Measurements from ENCODE around the gene ALOXE3.
"Not testable (repeated sequence)": the region's sequence is repeated elsewhere in the genome, so short reads cannot be mapped to it uniquely, and the experiment has no call there.

The ALOXE3 gene

DNA sequence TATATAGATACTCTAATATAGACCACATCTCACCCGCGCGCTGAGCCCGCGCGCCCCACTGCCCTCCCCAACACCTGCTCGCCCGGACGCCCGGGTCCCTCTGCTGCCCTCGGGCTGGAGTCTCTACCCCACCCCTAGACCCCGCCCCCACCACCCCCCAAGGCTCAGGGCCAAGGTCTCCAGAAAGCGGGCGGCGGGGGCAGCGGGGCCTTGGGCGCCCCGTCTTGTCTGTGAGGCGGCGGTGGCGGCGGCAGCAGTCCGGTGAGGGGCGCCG, 3.0 kb upstream of the ALOXE3 start:
- DNase-seq = no peak

DNA sequence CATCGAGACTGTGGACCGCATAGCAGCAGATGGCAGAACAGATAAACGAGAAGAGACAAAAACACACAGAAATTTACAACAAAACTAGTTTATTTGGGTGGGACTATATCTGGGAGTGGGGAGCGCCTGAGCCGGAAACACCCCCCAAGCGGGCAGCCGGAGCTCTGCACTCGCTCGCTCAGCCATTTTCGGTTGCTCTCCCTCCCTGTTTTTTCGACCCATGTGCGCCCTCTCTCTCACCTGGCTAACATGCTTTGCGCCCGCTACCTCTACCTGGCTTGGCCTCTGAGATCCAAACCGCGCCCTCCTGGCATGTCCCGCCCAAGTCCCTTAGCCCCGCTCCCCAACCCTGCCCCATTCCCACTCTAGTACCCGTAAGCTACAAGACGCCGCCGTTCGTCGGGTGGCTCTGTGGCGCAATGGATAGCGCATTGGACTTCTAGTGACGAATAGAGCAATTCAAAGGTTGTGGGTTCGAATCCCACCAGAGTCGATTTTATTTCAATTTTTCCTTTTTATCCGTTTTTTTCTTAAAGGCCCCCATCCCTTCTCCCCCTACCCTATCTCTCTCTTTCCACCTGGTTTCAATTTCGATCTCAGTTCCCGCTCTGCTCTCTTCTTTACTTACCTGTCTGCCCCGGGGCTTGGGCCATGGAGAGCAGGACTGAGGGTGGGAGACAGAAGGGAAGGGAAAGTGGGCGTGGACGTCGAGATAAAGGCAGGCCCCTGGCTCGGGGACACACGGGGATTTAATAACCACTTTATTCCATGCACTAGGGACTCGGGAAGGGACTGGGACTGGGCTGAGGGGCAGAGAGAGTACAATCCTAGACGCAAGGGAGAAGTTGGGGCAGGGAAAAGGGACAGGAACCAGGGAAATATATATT, 2.4 kb upstream of the ALOXE3 start:
- peak; percentile 55 for DNase-seq

DNA sequence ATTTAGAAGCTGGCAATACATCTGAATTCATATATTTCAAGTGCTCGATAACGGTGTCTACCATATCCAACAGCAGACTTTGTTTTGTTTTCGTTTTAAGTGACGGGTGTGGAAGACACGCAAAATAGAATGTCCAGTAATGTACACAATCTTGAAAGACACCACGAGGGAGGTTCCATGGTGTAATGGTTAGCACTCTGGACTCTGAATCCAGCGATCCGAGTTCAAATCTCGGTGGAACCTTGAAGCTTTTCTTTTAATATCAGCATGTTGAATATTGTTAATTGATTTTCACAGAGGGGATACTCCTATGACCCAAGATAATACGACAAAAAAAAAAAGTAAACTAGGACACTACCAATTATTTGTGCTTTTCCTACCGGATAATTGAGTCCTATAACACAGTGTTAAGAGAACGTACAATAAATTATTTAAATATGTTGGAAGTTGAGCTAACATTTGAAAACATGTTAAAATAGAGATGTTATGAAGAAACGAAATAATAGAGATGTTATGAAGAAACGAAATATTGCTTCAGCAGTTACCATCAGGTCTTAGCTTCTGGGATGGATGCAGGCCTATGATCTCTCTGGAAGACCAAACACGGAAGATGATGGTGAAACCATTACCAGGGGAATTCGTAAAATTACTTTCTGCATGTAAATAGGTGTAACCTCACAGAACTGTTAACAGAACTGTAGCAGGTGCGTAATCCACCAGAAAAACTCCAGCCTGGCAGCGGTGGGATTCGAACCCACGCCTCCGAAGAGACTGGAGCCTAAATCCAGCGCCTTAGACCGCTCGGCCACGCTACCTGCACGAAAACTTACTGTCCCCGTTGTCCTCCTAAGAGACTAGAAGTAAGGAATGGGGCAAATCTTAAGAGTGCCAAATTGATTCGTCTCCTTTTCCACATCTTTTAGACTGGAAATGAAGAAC, 1.5 kb upstream of the ALOXE3 start:
- DNase-seq = peak; percentile 90

DNA sequence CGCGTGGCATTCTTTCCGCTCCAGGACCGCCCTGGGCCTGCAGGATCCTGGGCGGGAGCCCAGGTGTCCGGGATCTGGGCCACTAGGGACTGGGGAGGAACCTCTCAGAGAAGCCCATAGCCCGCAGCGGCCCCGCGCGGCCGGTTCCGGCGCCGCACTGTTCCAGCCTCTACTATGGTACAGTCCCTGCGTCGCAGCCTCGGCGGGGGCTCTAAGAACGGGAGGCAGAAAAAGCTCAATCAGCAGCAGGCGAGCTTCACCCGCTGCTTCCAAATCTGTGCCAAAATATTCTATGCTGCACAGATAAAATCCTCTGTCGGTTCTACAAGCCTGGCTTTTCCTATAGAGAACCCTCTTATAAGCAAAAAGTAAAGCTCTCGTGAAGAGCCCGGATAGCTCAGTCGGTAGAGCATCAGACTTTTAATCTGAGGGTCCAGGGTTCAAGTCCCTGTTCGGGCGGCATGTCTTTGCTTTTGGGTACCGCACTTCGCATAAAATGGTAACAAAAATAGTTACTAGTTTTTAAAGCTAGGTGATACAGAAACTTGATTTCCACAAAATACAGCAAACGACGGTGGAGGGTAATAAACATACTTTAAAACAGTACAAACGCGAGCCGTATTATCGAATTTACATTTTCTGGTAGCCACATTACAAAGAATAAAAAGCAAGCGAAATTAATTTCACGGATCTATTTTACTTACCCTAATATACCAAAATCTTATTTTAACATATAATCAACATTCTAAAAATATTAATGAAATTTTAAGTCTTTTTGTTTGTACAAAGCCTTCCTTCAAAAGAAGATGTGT, 661 bp upstream of the ALOXE3 start:
- peak; percentile 81 for DNase-seq

DNA sequence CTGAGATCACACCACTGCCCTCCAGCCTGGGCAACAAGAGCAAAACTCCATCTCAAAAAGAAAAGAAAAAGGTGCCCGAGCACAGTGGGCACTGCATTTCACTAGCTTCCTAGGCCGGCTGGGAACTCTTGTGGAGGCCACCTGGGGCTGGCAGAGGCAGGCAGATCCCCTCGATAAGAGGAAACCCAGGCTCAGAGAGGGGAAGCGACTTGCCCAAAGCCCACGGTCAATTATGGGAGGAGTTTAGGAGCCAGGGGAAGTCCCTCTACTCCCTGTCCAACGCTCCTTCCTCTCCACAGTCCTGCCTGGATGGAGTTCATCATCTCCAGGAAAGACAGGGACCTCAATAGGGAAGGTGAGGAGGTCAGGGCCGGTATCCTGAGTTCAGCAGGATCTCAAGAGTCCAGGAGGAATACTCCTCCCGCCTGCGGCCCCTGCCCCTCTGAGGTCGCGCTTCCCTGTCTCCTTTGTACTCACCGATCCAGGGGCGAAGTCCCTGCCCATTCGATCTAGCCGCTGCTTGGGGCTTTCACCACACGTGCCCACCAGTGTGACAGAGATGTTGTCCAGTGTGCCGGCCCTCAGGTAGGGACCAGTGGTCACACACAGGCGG, 841 bp downstream of the ALOXE3 start:
- no peak for DNase-seq

DNA sequence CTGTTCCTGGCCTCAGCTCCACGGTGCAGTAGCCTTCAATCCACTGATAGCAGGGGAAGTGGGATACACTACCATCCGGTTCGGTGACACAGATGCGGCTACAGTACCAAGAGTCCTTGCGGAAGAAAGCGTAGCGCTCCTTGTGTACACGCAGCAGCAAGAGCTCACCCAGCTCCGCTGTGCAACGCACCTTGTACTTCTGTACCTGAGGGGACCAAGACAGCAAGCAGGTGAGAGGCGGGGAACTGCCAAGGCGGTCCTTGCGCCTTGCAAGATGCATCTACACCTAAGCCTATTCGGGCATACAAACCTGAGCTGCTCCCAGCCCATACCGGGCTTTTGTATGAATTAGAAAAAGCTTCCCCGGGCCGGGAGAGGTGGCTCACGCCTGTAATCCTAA, 1.5 kb downstream of the ALOXE3 start:
- DNase-seq = no peak

DNA sequence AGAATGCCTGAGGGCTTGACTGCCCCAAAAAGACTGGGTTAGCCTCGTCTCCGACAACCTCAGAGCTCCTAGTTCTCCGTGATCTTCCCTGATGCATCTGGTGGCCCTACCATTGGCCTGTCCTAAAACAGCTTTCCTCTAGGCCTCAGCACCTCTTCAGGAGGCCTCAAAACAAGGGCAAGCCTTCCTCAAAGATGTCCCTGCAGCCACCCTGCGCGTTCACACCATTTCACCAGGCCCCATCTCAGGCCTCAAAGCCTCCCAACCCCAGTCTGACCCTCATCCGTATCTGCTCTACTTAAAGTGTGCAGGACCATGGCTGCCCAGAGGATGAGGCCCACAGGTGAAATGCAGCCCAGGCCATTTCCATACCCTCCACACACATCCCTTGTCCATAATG, 7.4 kb downstream of the ALOXE3 start:
- no peak for DNase-seq

DNA sequence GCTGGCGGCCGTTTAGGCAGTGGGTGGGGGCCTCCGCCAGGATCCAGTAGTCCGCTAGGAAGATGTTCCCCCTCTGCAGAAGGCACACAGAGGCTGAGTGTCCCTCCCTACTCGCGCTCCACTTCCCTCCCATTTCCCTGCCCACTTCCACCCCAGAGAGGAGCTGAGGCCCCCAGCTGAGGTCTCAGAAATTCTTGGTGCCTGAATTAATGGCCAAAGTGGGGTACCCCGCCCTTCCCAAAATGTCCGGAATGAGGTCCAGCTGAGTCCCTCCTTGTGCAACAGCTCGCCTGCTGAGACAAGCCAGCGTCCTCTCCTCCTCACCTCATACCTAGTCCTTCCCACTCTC, 7.9 kb downstream of the ALOXE3 start:
- no peak for DNase-seq

DNA sequence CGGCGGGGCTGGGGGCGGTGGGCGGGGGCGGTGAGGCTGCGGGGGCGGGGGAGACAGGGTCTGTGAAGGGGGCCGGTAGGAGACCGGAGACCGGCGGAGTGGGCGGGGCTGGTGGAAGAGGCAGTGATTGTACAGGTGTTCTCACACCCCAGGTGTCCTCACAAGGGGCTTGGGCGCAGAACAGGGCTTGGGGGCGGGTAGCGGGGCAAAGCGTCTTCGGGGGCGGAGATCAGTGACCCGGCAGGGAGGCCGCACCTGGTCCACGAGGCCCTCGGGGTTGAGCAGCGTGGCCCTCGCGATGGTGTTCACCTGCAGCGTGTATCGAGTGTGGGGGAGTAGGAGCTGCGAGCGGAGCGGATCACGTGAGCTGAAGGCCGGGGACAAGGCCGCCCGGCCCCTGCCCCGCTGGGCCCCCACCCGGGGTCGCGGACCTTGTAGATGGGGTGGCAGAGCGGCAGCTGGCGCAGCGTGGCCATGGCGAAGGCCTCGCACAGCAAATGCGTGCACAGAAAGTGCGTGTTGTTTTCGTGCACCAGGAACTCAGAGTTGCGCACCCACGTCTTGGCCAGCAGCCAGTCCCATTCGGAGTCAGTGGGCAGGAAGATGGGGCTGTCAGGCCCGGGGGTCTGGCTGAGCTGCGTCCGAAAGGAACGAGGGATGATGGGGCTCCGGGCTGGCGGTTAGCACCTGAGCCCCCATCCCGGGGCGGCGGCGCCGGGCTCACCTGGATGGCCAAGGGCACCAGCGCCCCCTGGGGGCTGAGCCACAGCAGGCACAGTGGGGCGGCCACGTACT, 8.5 kb downstream of the ALOXE3 start:
- DNase-seq = peak; percentile 70

DNA sequence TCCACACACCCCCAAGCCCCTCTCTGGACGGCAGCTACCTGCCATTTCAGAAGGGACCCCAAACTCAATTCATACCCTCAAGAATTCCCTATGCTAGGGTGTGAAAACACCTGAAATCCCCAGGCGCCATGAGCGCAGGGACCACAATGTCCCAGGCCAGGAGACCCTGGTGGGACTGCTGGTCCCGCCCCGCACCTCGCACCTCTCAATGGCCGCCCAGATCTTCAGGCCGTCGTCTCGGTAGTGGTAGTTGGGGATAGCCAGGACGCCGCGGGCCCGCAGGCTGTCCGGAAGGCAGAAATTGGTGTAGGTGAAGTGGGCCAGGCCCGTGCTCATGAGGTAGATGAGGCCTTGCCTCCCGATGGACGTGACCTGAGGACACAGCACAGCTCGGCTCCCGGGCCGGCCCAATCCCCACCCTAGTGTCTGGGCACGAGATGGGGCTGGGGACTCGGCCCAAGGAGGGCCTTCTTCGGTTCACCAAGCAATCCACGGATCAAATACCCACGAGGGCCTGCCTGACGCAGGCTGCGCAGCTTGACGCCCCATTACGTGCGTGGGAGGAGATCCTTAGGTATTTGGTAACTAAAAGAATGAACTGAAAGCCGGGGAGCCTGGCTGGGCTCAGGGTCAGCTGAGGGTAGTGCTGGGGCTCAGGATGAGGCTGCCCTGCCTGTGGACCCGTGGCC, 9.2 kb downstream of the ALOXE3 start:
- no peak for DNase-seq

DNA sequence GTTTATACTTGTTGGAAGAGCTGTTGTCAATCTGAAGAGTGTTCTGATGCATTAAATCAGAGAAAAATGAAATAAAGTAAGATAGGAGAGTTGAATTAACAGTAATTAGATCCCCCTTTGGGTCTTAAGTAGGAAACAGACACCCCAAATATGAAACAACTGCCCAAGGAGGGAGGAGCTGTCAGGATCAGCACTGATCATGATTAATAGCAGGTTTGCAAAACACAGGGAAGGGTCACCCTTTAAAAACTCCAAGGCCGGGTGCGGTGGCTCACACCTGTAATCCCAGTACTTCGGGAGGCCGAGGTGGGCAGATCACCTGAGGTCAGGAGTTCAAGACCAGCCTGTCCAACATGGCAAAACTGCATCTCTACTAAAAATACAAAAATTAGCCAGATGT, 11.3 kb downstream of the ALOXE3 start:
- DNase-seq = not testable (repeated sequence)

DNA sequence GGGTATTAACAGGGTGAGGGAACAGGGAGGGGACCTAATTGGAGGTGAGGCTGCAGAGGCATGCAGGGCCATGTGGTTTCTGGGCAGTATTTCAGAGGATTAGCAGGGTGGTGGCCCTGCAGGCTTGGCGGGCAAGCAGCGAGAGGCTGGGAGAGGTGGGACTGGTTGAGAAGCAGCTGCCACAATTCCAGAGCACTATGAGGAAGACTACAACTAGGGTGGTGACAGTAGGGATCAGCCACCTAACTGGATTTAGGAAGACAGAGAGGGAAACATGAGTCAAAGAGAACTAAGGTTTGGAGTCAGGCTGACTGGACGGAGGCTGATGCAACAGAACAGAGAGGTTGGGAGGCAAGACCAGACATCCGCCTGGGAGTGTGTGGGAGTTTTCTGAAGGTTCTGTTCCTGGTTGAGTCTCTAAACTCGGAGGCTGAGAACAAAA, 12.3 kb downstream of the ALOXE3 start:
- DNase-seq = no peak

DNA sequence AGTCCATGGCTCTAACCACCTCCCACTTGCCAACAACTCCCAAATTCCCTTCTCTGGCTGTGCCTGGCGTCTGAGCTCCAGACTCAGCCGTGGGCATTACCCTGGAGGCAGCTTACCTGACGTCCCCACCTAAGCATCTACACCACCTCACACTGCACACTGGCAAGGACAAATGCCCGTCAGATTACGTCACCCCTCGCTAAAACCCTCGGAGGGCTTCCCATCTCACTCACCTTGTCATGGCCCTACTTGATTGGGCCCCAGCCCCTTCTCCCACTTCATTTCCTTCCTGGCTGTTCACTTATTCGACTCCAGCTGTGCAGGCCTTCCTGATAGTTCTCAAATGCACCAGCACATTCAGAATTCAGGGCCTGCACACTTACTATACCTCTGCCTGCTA, 13.4 kb downstream of the ALOXE3 start:
- no peak for DNase-seq

DNA sequence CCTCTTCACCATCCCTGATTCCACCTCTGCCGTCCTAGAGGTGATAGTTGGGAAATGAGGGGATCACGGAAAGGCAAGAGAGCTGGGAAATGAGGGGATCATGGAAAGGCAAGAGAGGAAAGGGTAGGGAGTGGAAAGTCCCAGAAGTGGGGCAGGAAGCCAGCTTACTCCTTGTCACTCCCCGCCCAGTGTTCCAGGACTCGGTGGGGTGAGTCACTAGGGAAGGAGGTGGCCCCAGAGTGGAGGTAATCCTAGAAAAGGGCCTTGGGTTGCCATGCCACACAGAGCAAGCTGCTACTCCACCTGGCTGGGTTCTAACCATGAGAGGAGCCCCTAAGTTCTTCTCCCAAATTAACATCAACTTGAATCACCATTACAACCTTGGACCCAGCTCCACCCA, 14.8 kb downstream of the ALOXE3 start:
- DNase-seq = no peak

DNA sequence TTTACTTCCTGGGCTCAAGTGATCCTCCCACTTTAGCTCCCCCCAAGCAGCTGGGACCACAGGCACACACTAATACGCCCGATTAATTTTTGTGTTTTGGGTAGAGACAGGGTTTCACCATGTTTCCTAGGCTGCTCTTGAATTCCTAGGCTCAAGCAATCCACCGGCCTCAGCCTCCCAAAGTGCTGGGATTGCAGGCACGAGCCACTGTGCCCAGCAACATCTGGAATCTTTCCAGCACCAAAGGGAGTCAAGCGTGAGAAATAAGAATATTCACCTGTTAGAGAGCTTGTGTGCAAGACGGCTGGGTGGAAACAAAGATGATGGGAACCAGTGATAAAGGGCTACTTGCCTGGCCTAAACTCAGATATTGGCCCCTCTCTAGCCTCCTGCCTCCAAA, 16.6 kb downstream of the ALOXE3 start:
- DNase-seq = no peak

DNA sequence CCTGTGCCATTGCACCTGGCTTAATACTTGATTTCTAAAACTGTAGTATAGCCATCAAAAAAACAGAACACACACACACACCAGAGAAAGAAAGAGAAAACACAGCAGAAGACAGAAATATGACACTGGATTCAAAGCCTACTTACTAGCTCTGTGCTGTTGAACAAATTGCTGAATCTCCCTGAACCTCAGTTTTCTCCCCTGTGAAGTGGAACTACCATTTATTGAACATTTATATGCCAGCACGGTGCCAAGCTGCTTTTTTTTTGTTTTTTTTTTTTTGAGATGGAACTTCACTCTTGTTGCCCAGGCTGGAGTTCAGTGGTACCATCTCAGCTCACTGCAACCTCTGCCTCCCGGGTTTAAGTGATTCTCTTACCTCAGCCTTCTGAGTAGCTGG, 17.6 kb downstream of the ALOXE3 start:
- DNase-seq = no peak

DNA sequence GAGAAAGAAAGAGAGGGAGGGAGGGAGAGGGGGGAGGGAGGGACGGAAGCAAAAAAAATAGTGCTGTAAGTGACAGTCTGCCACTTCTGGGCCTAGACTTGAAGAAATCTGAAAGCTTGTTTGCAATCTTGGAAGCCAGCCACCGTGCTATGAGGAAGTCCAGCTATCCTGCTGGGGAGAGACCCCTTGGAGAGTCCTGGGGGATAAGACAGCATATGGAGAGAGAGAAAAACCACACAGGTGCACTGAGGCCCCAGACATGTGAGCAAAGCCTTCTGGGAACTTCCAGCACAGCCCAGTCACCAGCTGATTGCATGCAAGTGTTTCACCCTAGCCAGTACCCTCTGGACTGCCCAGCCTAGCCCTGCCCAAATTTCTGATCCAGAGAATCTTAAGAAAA, 18.2 kb downstream of the ALOXE3 start:
- no peak for DNase-seq

DNA sequence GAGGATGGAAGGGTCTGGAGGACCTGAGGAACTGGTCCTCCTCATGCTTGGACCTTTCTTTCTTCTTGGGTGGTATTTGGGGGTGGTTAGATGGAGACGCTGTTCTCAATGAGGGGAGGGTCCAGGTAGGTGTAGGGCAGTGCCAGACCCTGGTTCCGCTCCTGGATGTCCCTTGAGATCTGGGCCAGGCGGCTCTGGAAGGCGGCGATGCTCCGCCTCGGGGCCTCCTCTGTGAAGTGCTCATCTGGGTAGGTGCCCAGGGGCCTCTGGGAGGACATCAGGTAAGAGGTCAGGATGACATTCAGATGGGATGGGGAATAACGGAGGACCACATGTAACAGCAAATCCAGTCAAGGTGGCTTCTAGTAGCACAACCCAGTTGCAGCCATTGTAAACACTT, 21.8 kb downstream of the ALOXE3 start:
- no peak for DNase-seq

DNA sequence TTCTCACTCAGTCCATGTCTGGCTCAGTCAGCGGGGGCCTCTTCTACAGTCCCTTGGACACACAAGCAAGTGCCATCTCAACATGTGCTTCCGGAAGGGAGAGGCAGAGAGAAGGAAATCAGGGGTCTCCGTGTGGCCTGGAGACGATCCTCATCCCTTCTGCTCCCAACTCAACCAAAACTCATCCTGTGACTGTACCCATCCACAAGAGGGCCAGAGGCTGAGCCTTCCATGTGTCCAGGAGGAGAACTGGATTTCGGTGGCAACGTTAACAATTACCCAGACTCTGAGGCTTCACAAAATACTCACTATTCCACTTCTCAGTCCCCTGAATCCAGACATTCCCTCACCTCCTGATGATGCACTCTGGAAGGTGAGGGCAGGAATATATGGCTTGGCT, 23.0 kb downstream of the ALOXE3 start:
- no peak for DNase-seq

DNA sequence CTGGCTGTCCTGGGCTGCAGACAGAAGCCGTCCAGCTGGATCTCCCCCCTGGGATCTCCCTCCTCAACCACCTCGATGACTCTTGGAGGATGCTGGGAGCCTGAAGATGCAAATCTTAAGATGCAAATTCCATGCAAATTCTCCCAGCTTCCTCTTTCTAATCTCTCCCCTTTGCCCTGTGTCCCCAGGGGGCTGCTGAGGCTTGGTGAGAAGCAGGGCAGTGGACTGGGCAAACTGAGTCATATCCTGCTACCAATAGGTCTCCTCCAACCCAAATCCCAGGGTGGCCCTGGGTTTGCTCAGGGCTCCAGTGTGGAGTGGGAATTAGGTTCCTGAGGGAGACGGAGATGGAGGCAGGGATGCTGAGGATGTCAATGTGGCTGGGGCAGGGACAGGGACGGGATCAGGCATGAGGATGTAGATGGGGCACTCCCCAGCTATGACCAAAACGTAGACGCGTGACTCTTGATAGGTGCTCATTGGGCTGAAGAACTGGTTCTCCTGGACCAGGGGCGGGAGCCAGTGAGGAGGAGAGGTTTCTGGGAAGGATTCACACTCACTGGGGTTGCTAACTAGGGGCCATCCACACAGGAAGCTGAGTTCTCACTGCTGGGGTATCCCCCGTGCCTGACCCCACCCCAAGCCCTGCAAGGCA, 27.2 kb downstream of the ALOXE3 start:
- DNase-seq = no peak

DNA sequence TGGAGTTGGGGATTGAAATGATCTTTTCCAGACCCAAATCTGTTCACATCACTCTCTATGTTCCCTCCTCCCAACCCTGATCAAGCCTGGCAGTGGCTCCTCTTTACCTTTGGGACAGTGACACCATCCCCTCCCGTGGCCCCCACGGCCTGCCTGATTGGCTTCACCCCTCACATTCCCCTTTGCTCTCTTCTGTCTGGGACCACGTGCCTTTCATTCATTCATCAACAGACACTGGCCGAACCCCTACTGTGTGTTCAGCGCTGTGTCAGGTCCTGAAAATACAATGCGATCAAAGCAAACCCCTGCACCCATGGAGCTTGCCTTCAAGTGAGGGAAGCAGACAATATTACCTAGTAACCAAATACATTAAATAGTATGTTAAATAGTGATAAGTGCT, 28.6 kb downstream of the ALOXE3 start:
- DNase-seq = no peak
